ENCODE results near the gene MYRIP.
"Not testable (repeated sequence)": the region's sequence is repeated elsewhere in the genome, so short reads cannot be mapped to it uniquely, and the experiment has no call there.

The MYRIP gene

GRCh38 chr3:40071683-40072238 lies 262.4 kb downstream of the MYRIP start:
- DNase-seq (ENCODE audit: extremely low read depth, insufficient read length) = no peak
- Histone ChIP-seq H3K27me3 (replicated peaks; ENCODE audit: control insufficient read depth, insufficient read depth, low read length) (no peaks in the 10 kb centered on the region), H3K36me3 (ENCODE audit: control insufficient read depth, insufficient read depth, low read length) (no peaks in the 10 kb centered on the region), H3K4me3 (replicated peaks; ENCODE audit: low read depth, low read length) (no peak overlapping the region)
- no peak for TF ChIP-seq CTCF (IDR thresholded peaks at IDR 0.05; ENCODE audit: insufficient read depth, low read length, poor library complexity, severe bottlenecking)

GRCh38 chr3:40073310-40074007 lies 264.1 kb downstream of the MYRIP start:
- DNase-seq (ENCODE audit: extremely low read depth, insufficient read length) = no peak

GRCh38 chr3:40077139-40077538 lies 267.7 kb downstream of the MYRIP start:
- H3K27me3 ChIP-seq (replicated peaks; ENCODE audit: control insufficient read depth, insufficient read depth, low read length); H3K36me3 ChIP-seq (ENCODE audit: control insufficient read depth, insufficient read depth, low read length); DNase-seq (ENCODE audit: extremely low read depth, insufficient read length); H3K4me3 ChIP-seq (replicated peaks; ENCODE audit: low read depth, low read length): not testable (repeated sequence)

More at GRCh38 chr3:40073310-40074007, 264.1 kb downstream of the MYRIP start:
- Histone ChIP-seq H3K36me3 (ENCODE audit: control insufficient read depth, insufficient read depth, low read length) (no peaks in the 10 kb centered on the region), H3K4me3 (replicated peaks; ENCODE audit: low read depth, low read length) (no peak overlapping the region), H3K27me3 (replicated peaks; ENCODE audit: control insufficient read depth, insufficient read depth, low read length) (no peaks in the 10 kb centered on the region)
- no peak for TF ChIP-seq CTCF (IDR thresholded peaks at IDR 0.05; ENCODE audit: insufficient read depth, low read length, poor library complexity, severe bottlenecking)

GRCh38 chr3:40077828-40078492 lies 268.6 kb downstream of the MYRIP start:
- not testable (repeated sequence) for H3K36me3 ChIP-seq (ENCODE audit: control insufficient read depth, insufficient read depth, low read length); H3K27me3 ChIP-seq (replicated peaks; ENCODE audit: control insufficient read depth, insufficient read depth, low read length); DNase-seq (ENCODE audit: extremely low read depth, insufficient read length); H3K4me3 ChIP-seq (replicated peaks; ENCODE audit: low read depth, low read length)

DNA sequence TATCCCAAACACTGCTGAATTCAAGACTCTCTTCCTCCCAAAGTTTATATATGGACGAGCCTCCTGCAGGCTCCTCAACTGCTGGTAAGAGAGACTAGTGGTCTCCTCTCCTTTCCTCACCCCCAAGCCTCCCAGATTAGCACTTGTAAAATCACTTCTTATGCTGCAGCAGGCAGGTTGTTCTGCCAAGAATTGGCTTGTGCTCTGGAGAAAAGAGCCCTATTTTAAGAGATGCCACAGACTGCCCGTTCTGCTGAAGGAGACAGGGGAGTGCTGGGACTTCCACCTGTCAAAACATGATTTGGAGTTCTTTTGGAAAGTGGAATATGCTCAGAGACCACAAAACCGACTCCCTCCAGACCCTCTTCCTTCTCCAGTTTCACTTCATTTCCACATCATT lies 269.2 kb downstream of the MYRIP start:
- H3K27me3 ChIP-seq (replicated peaks; ENCODE audit: control insufficient read depth, insufficient read depth, low read length) = no peaks in the 10 kb centered on the region

DNA sequence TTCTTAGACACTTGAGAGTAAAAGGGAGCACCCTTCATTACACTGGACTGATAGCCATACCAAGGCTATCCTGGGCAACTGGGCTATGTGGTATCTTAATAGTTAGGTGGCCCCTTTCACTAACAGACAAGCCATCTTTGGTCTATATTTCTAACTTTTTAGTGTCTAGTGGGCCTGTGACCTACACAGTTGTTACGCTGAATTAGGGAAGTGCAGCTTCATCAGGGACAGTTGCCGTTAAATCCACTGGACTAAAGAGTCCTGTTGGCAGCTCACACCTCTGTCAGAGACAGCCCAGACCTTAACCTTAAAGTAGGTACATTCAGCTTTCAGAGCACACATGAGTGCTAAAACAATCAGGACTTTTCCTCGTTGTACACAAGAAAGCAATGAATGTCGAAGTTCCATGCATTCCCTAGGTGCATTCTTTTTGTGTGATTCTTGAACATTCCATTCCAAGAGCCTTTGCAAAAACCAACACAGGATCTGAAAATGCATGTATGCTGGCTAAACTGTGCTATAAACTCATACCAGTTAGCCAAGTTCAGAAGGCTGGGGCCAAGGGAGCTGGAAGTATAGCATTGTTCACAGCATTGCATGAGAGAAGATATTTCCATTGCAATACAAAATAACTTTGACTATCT lies 269.9 kb downstream of the MYRIP start:
- Histone ChIP-seq H3K36me3 (ENCODE audit: control insufficient read depth, insufficient read depth, low read length) (no peaks in the 10 kb centered on the region), H3K4me3 (replicated peaks; ENCODE audit: low read depth, low read length) (no peak overlapping the region), H3K27me3 (replicated peaks; ENCODE audit: control insufficient read depth, insufficient read depth, low read length) (no peaks in the 10 kb centered on the region)
- no peak for DNase-seq (ENCODE audit: extremely low read depth, insufficient read length)
- no peak for TF ChIP-seq CTCF (IDR thresholded peaks at IDR 0.05; ENCODE audit: insufficient read depth, low read length, poor library complexity, severe bottlenecking)

More for the DNA sequence above, 269.2 kb downstream of the MYRIP start:
- TF ChIP-seq CTCF (IDR thresholded peaks at IDR 0.05; ENCODE audit: insufficient read depth, low read length, poor library complexity, severe bottlenecking) = no peak
- Histone ChIP-seq H3K36me3 (ENCODE audit: control insufficient read depth, insufficient read depth, low read length) (no peaks in the 10 kb centered on the region), H3K4me3 (replicated peaks; ENCODE audit: low read depth, low read length) (no peak overlapping the region)
- no peak for DNase-seq (ENCODE audit: extremely low read depth, insufficient read length)

Measured in GM06990 (cell line).